Left ventricle myocardium inferior (tissue), 1 donor: ENCODE results near the gene ANXA2. TPM values are rescaled to one million over a fixed set of nuclear protein-coding genes. Genes with fewer than 3 reads are reported as not detected.

ENCODE experiments used
- DNase-seq: peaks from one replicate; pipeline ENCODE4 v3.0.0-alpha.2; 2020
- H3K27ac ChIP-seq: fragments of 200-600 bp; replicated peaks from 2 replicates; pipeline ENCODE4 v1.8.0; 2021
- H3K27me3 ChIP-seq: fragments of 200-600 bp; 2 replicates; pipeline ENCODE4 v1.8.0; 2021; ENCODE audit warnings: low read depth
- H3K36me3 ChIP-seq: fragments of 200-600 bp; 2 replicates; pipeline ENCODE4 v1.8.0; 2021
- H3K4me1 ChIP-seq: fragments of 200-600 bp; 2 replicates; pipeline ENCODE4 v1.8.0; 2021
- H3K4me3 ChIP-seq: fragments of 200-600 bp; 2 replicates; pipeline ENCODE4 v1.8.0; 2021; ENCODE audit warnings: mild to moderate bottlenecking, moderate library complexity
- H3K9me3 ChIP-seq: fragments of 200-600 bp; replicated peaks from 2 replicates; pipeline ENCODE4 v1.8.0; 2021
- CTCF ChIP-seq: fragments of 200-600 bp; IDR thresholded peaks from 2 replicates; pipeline ENCODE4 v1.8.0; 2021; ENCODE audit warnings: antibody characterized with exemption, mild to moderate bottlenecking, borderline replicate concordance
- intact Hi-C: fragments of 100-400 bp; cut with micrococcal nuclease; formaldehyde crosslinking; loops from one replicate; pipeline ENCODE4 v1.11.0; 2022
- total RNA-seq: library from RNA; stranded (reverse); fragmentation: NEBNext Ultra II Directional; extraction: Animal tissue kit (Norgen Biotek cat#: 25700); gene quantifications from one replicate; pipeline ENCODE4 v1.2.1, GENCODE V29; 2021
- donor health status: DM: no; HTN: yes; CAD: no; lungs with severe emphysema.

ANXA2 gene
- total RNA-seq, 1 donor from 2014 or later, result 123 TPM

GRCh38 chr15:60424006-60424405, 26.2 kb upstream of the ANXA2 start:
- H3K36me3 ChIP-seq, result peaks cover 20% of the 10 kb centered on the region
- H3K9me3 ChIP-seq, result no peaks in the 10 kb centered on the region
- intact Hi-C loops, result no loop called here
- DNase-seq, result no peak
- no peak for TF ChIP-seq CTCF
- H3K27ac ChIP-seq, result no peak overlapping the region
- no peaks in the 10 kb centered on the region for H3K27me3 ChIP-seq
- H3K4me3 ChIP-seq, result no peak overlapping the region
- peaks cover 4% of the 10 kb centered on the region for H3K4me1 ChIP-seq

- Histone ChIP-seq H3K4me1 (peaks cover 4% of the 10 kb centered on the region), H3K27ac (no peak overlapping the region), H3K4me3 (no peak overlapping the region), H3K27me3 (no peaks in the 10 kb centered on the region), H3K36me3 (peaks cover 18% of the 10 kb centered on the region), H3K9me3 (no peaks in the 10 kb centered on the region)
- intact Hi-C loops, result no loop called here
- TF ChIP-seq CTCF, result no peak
- DNase-seq, result no peak
These were observed 25.8 kb upstream of the ANXA2 start for GRCh38 chr15:60423537-60423936.

GRCh38 chr15:60421544-60421943, 23.8 kb upstream of the ANXA2 start:
- H3K36me3 ChIP-seq, result peaks cover 11% of the 10 kb centered on the region
- no peak for TF ChIP-seq CTCF
- no peak for DNase-seq
- intact Hi-C loops, result no loop called here
- no peaks in the 10 kb centered on the region for H3K9me3 ChIP-seq
- H3K27ac ChIP-seq, result no peak overlapping the region
- peaks cover 4% of the 10 kb centered on the region for H3K4me1 ChIP-seq
- H3K4me3 ChIP-seq, result no peak overlapping the region
- H3K27me3 ChIP-seq, result no peaks in the 10 kb centered on the region

GRCh38 chr15:60420203-60420716, 22.5 kb upstream of the ANXA2 start:
- Histone ChIP-seq H3K27ac (no peak overlapping the region), H3K9me3 (no peaks in the 10 kb centered on the region), H3K36me3 (peaks cover 7% of the 10 kb centered on the region), H3K4me1 (peaks cover 4% of the 10 kb centered on the region), H3K27me3 (no peaks in the 10 kb centered on the region), H3K4me3 (no peak overlapping the region)
- DNase-seq, result no peak
- intact Hi-C loops, result no loop called here
- TF ChIP-seq CTCF, result no peak

- Histone ChIP-seq H3K9me3 (no peaks in the 10 kb centered on the region), H3K4me3 (no peak overlapping the region), H3K27me3 (no peaks in the 10 kb centered on the region), H3K27ac (no peak overlapping the region), H3K36me3 (peaks cover 7% of the 10 kb centered on the region), H3K4me1 (peaks cover 4% of the 10 kb centered on the region)
- TF ChIP-seq CTCF, result no peak
- DNase-seq, result no peak
- intact Hi-C loops, result no loop called here
These were observed 22.0 kb upstream of the ANXA2 start for GRCh38 chr15:60419753-60420152.

GRCh38 chr15:60418096-60418495, 20.3 kb upstream of the ANXA2 start:
- Histone ChIP-seq H3K4me1 (peaks cover 4% of the 10 kb centered on the region), H3K4me3 (no peak overlapping the region), H3K27me3 (no peaks in the 10 kb centered on the region), H3K9me3 (no peaks in the 10 kb centered on the region), H3K36me3 (peaks cover 7% of the 10 kb centered on the region), H3K27ac (no peak overlapping the region)
- no peak for TF ChIP-seq CTCF
- no peak for DNase-seq
- intact Hi-C loops, result no loop called here
